HG03457 (cell line): ENCODE measurements around the gene RACGAP1.

ENCODE experiments used
- ATAC-seq: cut with Tn5 transposase; IDR thresholded peaks from one replicate; pipeline ENCODE4 v1.9.1; 2021; ENCODE audit warnings: moderate number of reproducible peaks; ENCODE audit not compliant: unreplicated experiment

The RACGAP1 gene

GRCh38 chr12:50057000-50057841 is 31.9 kb upstream of the RACGAP1 start, which contains the start of gene ASIC1:
ASIC1 (plus strand) TSS chr12:50057596; CDS start chr12:50058767, 1,171 bp downstream.
- no peak for ATAC-seq

DNA sequence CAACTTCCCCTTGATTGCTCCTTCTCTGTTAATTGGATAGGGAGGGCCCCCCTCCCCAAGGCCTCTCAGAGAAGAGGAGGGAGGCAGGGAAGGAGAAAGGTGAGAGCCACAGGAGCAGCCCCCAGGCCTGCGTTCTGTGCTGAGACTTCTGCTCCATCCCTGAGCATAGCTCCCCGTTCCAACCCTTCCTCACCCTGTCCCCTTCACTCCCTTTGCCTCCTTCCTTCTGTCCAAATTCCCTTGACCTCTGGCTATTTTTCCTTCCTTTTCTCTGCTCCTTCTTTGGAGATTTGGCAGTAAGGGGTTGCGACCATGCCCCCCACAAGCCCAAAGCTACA is 31.3 kb upstream of the RACGAP1 start:
- no peak for ATAC-seq

DNA sequence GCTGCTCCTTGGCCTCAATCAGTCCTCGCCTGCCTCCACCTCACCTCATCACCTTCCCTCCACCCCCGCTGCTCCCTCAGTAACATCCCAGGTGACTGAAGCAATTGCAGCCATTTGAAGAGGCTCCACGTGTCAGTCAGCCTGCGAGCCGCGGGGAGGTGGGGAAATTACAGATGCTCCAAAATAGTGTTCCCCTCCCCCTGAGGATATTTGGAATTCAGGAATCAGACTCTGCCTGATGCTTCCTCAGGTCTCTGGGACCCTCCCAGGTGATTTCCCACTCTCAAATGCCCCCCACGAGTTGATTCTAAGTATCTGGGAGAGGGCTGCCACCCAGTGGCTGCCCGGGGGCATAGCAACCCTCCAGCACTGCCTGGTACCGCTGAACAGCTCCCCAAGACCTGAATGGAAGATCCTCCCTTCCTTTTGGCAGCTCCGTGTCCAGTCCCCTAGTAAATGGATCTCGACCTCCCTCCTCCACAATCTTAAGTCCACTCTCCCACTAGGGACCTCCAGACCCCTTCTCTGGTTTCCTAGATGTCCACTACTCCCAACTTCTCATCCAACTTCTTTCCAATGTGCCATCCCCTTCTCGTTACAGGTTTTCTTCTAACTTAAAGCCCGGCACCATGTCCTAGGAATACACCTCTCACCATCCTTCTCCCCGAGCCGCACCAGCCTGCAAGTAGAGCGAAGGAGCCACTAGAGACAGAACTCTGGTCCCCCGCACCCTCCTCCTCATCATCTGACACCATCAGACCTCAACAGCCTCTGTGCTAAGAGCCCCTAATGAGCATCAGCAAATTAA is 30.7 kb upstream of the RACGAP1 start:
- ATAC-seq = no peak

- ATAC-seq = no peak
Measured at GRCh38 chr12:50053583-50053982, 28.3 kb upstream of the RACGAP1 start.

DNA sequence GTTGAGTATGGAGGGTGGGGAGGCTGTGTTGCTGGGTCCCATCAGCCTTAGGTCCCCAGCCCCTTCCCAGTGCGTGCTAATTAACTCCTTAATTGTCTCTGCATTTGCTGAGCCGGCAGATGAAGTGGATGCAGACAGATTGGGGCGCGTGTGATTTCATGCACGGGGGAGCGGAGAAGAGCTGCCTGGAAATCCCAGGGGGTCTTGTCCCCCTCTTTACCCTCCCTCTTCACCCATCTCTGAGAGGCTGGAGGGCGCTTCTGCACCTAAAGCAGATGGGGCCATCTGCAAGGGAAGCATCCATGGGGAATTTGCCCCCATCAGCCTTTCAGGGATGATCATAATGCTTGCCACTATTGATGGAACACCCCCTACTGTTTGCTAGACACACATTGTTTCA is 27.7 kb upstream of the RACGAP1 start:
- no peak for ATAC-seq

DNA sequence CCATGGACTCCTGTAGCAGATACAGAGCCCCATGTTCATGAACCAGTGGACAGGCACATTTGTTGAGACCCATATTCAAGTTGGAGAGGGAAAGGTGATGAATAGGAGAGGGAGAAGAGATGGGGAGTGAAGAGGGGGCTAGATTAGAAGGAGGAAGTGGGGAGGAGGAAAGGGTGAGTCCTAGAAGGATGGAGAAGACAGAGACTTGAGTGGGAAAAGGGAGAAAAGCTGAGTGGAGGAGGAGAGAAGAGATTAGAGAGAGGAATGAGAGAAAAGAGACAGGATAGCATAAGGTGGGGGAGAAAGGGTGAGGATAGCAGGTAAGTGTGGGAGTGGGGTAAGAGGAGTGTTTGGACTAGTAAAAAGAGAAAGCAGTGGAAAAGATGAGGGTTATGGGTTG is 27.2 kb upstream of the RACGAP1 start:
- no peak for ATAC-seq

- no peak for ATAC-seq
Measured at GRCh38 chr12:50051101-50051806, 26.0 kb upstream of the RACGAP1 start.

DNA sequence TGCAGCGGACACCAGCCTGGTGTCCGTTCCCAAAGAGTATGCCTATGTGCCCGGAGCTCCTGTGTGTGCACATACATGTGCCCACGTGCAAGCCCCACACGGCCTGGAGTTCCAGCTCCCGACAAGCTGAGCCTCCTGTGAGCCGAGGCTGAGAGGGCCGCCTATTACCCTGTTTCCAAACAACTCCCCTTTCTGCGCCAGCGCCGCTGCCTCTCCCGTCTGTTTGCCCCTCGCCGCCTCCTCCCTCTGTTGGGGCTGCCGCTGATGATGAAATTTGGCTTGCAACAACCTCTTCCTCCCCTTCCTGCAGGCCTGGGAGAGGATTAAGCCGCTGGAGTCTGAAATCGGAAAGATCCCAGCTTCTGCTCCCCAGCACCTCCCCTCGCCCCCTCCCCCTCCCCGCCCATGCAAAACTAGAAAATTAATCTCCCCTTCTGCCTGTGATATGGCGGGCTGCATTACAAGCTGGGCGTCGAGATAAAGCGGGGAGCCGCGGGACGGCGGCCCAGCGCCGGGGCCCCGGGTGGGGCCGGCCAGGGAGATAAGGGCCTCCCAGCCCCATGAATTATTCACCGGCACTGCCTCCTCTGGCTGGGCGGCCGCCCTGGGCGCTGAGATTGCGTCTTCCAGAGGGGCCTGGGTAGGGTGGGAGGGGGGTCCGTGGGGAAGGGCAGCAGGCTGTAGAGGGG is 25.3 kb upstream of the RACGAP1 start:
- no peak for ATAC-seq

DNA sequence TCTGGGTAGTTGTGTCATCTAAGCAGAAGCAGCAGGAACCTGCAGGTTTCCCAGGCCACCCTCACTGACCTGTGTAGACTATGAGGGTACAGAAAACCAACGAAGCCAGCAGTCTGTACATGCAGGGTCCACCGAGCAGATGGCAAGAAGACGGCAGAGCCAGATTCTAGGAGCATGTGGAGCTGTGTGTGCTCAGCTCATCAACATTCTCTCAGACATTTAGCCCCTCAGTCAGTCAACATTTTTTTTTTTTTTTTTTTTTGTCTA is 24.8 kb upstream of the RACGAP1 start:
- no peak for ATAC-seq

GRCh38 chr12:50049254-50050118 is 24.2 kb upstream of the RACGAP1 start:
- ATAC-seq = no peak

DNA sequence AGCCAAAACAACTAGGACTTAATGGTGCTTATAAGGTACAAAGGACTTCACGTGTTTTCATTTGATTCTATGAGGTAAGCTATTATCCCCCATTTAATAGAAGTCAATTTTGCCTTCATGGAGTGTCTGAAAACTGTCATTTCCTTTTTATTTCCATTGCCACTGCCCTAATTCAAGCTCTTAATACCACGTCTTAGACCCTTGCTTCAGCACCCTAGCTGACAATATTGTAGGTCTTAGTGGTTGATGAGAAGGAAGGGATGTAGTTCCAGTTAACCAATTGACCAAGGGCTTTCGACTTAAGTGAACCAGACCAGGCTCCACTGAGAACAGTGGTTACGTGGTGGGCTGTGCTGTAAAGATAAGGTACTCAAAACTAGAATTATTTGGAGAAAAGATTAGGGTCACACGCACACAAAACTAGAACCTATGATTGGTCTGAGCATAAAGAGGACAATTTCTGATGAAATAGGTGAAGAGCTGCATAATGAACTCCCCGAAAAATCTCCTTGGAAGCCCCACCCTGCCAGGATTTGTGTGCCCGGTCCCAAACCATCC is 22.5 kb upstream of the RACGAP1 start:
- ATAC-seq = no peak

- ATAC-seq = no peak
Measured at GRCh38 chr12:50043854-50044253, 18.6 kb upstream of the RACGAP1 start.

DNA sequence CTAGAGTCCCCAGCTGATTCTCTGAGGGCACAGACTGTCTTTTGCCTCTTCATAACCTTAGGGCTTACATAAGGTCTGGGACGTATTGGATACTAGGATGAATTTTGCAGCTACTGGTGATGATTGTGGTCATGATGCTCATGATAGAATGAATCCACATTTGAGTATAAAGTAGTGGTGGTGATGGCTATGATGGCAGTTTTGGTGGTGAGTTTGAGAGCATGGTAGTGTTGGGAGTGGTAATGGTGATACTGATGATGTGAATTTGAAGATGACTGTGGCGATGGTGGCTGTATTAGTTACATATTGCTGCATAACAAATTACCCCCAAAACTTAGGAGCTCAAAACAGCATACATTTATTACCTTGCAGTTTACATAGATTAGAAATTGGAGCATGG is 18.0 kb upstream of the RACGAP1 start:
- ATAC-seq = no peak

DNA sequence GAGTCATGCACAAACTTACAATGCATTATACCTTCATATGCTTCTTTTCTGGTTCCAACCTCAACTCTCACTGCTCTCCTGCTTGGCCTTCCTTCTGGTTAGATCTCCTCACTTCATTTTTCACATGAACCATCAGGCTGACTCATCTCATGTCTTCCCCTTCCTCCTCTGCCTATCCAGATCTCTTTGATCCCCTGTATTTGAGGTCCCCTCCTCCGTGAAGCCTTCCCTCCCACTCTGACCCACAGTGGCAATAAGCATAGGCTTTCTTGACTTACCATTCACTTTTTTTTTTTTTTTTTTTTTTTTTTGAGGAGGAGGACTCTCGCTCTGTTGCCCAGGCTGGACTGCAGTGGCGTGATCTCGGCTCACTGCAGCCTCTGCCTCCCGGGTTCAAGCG is 17.4 kb upstream of the RACGAP1 start:
- ATAC-seq = no peak

- ATAC-seq = no peak
Measured at GRCh38 chr12:50041962-50042361, 16.7 kb upstream of the RACGAP1 start.

GRCh38 chr12:50041062-50041860 is 16.0 kb upstream of the RACGAP1 start:
- ATAC-seq = no peak

DNA sequence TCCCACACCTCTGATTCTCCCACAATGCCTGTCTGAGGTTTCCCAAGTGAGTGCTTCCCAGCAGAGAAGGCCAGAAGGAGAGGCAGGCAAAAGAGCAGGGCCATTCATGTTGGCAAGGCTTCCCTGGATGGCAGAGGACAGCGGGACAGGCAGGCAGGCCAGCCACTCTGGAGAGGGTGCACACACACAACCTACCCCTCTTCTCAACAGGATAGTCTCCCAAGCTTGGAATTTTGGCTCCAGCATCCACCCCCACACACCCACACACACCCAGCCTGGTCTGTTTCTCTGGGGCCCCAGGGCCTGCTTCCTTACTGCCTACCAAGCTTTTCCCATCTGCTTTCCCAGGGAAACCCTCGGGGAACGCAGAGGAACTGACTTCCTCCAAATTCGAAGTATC is 15.4 kb upstream of the RACGAP1 start:
- ATAC-seq = no peak

GRCh38 chr12:50039151-50039835 is 14.0 kb upstream of the RACGAP1 start:
- no peak for ATAC-seq

DNA sequence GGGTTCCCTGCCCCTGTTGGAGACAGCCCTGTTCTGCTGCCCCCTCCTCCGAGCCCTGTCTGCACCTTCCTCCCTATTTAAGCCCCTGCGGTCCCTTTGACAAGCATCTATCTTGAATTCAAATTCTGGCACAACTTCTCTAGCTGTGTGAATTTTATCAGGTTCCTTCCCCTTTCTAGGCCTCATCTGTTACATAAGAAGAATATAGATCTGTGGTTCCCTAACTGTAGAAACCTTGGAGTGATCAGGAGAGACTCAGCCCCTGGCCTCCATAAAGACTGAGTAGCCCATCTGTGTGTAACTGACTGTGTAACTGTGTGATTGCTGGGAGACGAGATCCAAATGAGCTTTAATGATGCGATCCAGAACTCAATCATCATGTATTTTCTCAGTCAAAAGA is 13.0 kb upstream of the RACGAP1 start:
- ATAC-seq = no peak
